HepG2 (cell line): ENCODE data around the gene FAM193A. TPM values are rescaled to one million over a fixed set of nuclear protein-coding genes. Genes with fewer than 3 reads are reported as not detected.

Source experiments
- BATF2 ChIP-seq: sonication (generic); formaldehyde crosslinking; IDR thresholded peaks from 2 replicates; pipeline ENCODE4 v1.8.0; 2022; ENCODE audit warnings: mild to moderate bottlenecking, missing genetic modification reagents, moderate library complexity
- FOSL2 ChIP-seq: sonication (generic); formaldehyde crosslinking; IDR thresholded peaks from 2 replicates; pipeline ENCODE4 v1.4.0; 2020; ENCODE audit warnings: missing genetic modification reagents
- HOXA9 ChIP-seq: sonication (generic); formaldehyde crosslinking; IDR thresholded peaks from 2 replicates; pipeline ENCODE4 v1.8.1; 2022; ENCODE audit warnings: missing genetic modification reagents, mild to moderate bottlenecking, moderate library complexity, borderline replicate concordance
- KMT2B ChIP-seq: IDR thresholded peaks from 2 replicates; pipeline ENCODE4 v1.6.1; 2016; ENCODE audit warnings: missing genetic modification reagents, missing compliant biosample characterization
- NR2C2 ChIP-seq: sonication (generic); formaldehyde crosslinking; IDR thresholded peaks from 2 replicates; pipeline ENCODE4 v1.4.0; 2020; ENCODE audit warnings: missing genetic modification reagents, mild to moderate bottlenecking, moderate library complexity, borderline replicate concordance
- RCOR2 ChIP-seq: IDR thresholded peaks from 2 replicates; pipeline ENCODE4 v1.6.1; 2016; ENCODE audit warnings: missing biosample characterization, missing genetic modification reagents
- SATB2 ChIP-seq: sonication (generic); formaldehyde crosslinking; IDR thresholded peaks from 2 replicates; pipeline ENCODE4 v1.5.0; 2020; ENCODE audit warnings: missing genetic modification reagents
- TARDBP ChIP-seq: sonication (generic); formaldehyde crosslinking; IDR thresholded peaks from 2 replicates; pipeline ENCODE4 v1.8.0; 2022; ENCODE audit warnings: mild to moderate bottlenecking, missing genetic modification reagents
- THAP9 ChIP-seq: sonication (generic); formaldehyde crosslinking; IDR thresholded peaks from 2 replicates; pipeline ENCODE4; 2020; ENCODE audit warnings: missing genetic modification reagents, mild to moderate bottlenecking, borderline replicate concordance
- TRIM24 ChIP-seq: sonication (generic); formaldehyde crosslinking; IDR thresholded peaks from 2 replicates; pipeline ENCODE4 v1.8.0; 2022; ENCODE audit warnings: mild to moderate bottlenecking, missing genetic modification reagents
- ZBTB7A ChIP-seq: sonication (generic); formaldehyde crosslinking; IDR thresholded peaks from 2 replicates; pipeline ENCODE4 v1.8.0; 2022; ENCODE audit warnings: mild to moderate bottlenecking, missing genetic modification reagents
- ZFP62 ChIP-seq: sonication (generic); formaldehyde crosslinking; IDR thresholded peaks from 2 replicates; pipeline ENCODE4 v1.4.0; 2020; ENCODE audit warnings: missing genetic modification reagents
- ZNF124 ChIP-seq: sonication (generic); formaldehyde crosslinking; IDR thresholded peaks from 2 replicates; pipeline ENCODE4 v1.4.0; 2020; ENCODE audit warnings: missing genetic modification reagents
- ZNF17 ChIP-seq: sonication (generic); formaldehyde crosslinking; IDR thresholded peaks from 2 replicates; pipeline ENCODE4 v1.5.0; 2020; ENCODE audit warnings: mild to moderate bottlenecking, missing genetic modification reagents
- ZNF570 ChIP-seq: sonication (generic); formaldehyde crosslinking; IDR thresholded peaks from 2 replicates; pipeline ENCODE4 v1.4.0; 2020; ENCODE audit warnings: mild to moderate bottlenecking, missing genetic modification reagents, borderline replicate concordance
- polyA plus RNA-seq, 8 experiments: library from polyadenylated mRNA; depleted of rRNA in 3 of 8; stranded (reverse) in 7 of 8; unstranded in 1 of 8; fragments of >200 nt; fragmentation: Illumina TruSeq in 4 of 8; extraction: Trizol in 4 of 8; gene quantifications; 2 replicates each; pipeline versions ENCODE4 v1.2.1 to v1.2.3, GENCODE V29; 2011 to 2016; ENCODE audit warnings: low read depth in 4 of 8, missing spikeins in 1 of 8, mixed read lengths in 1 of 8; ENCODE audit not compliant: insufficient read depth in 1 of 8
- total RNA-seq, 5 experiments: library from RNA; depleted of rRNA; stranded (reverse); fragments of >200 nt; fragmentation: Illumina TruSeq; extraction: Trizol; gene quantifications; 2 replicates each; pipeline ENCODE4 v1.2.3, GENCODE V29; 2016; ENCODE audit warnings: low read depth in 1 of 5
- TF ChIP-seq, protein P1 (sequence below): IDR thresholded peaks from 2 replicates; pipeline ENCODE4 v1.6.1; 2016; ENCODE audit warnings: missing compliant biosample characterization, missing genetic modification reagents, borderline replicate concordance
- TF ChIP-seq, protein P2 (sequence below): sonication (generic); formaldehyde crosslinking; IDR thresholded peaks from 2 replicates; pipeline ENCODE4 v1.9.0; 2021; ENCODE audit warnings: mild to moderate bottlenecking, missing genetic modification reagents
- TF ChIP-seq, protein P3 (sequence below): IDR thresholded peaks from 2 replicates; pipeline ENCODE4 v1.6.1; 2012; ENCODE audit warnings: inconsistent platforms

Gene FAM193A
- total and polyA plus RNA-seq, 2 of the 13 experiments (the other 11 are each of a cell fraction or from before 2014, with no cell fraction given) = 5.7 to 8.7 TPM

DNA sequence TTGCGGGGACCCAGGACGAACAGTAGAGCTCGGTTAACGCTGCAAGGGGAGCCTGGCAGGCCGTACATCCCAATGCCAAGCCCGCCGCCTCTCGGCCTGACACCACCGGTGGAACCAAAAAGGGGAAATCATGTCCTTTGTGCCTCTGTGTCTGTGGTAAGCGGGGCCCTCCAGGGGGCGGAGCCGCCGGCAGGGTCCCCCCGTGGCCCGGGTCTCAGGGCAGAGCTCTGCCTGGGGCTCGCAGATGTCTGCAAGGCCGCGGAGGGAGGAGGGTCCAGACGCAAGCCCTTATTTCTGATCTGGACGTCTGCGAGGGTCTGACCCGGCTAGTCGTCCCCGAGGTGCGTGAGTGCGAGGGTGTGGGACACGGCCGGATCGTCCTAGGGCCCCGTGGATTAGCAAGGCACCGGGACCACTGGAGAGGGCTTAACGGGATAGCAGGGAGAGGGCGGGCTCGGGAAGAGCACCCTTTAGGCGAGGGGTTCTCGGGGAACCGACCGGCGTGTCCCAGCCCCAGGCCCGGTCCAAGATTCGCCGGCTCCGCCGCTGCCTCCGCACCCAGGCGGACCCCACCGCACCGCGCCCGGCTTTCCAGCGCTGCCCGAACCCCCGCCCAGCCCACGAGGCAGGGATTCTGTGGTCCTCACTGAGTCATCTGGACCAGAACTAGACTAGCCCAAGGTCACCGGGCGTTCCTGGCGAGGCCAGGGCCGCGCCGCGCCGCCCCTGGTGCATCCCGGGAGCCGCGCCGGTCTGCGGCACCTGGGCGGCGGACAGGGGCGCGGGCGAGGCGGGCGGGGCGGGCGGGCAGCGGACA, 863 bp upstream of the FAM193A start (continued):
- TF ChIP-seq ZNF17 (CRISPR knock-in tag) (no peak), BATF2 (no peak), ZNF124 (CRISPR knock-in tag) (no peak), ZBTB7A (no peak), TARDBP (CRISPR knock-in tag) (no peak), NR2C2 (CRISPR knock-in tag) (no peak), SATB2 (CRISPR knock-in tag) (no peak), RCOR2 (CRISPR knock-in tag) (no peak), THAP9 (CRISPR knock-in tag) (no peak), HOXA9 (CRISPR knock-in tag) (no peak), KMT2B (CRISPR knock-in tag) (no peak), ZNF570 (no peak), ZFP62 (CRISPR knock-in tag) (no peak), TRIM24 (CRISPR knock-in tag) (no peak), FOSL2 (peak; percentile 78)
- TF ChIP-seq, protein P1, sequence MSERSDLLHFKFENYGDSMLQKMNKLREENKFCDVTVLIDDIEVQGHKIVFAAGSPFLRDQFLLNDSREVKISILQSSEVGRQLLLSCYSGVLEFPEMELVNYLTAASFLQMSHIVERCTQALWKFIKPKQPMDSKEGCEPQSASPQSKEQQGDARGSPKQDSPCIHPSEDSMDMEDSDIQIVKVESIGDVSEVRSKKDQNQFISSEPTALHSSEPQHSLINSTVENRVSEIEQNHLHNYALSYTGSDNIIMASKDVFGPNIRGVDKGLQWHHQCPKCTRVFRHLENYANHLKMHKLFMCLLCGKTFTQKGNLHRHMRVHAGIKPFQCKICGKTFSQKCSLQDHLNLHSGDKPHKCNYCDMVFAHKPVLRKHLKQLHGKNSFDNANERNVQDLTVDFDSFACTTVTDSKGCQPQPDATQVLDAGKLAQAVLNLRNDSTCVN = no peak
- TF ChIP-seq, protein P2, sequence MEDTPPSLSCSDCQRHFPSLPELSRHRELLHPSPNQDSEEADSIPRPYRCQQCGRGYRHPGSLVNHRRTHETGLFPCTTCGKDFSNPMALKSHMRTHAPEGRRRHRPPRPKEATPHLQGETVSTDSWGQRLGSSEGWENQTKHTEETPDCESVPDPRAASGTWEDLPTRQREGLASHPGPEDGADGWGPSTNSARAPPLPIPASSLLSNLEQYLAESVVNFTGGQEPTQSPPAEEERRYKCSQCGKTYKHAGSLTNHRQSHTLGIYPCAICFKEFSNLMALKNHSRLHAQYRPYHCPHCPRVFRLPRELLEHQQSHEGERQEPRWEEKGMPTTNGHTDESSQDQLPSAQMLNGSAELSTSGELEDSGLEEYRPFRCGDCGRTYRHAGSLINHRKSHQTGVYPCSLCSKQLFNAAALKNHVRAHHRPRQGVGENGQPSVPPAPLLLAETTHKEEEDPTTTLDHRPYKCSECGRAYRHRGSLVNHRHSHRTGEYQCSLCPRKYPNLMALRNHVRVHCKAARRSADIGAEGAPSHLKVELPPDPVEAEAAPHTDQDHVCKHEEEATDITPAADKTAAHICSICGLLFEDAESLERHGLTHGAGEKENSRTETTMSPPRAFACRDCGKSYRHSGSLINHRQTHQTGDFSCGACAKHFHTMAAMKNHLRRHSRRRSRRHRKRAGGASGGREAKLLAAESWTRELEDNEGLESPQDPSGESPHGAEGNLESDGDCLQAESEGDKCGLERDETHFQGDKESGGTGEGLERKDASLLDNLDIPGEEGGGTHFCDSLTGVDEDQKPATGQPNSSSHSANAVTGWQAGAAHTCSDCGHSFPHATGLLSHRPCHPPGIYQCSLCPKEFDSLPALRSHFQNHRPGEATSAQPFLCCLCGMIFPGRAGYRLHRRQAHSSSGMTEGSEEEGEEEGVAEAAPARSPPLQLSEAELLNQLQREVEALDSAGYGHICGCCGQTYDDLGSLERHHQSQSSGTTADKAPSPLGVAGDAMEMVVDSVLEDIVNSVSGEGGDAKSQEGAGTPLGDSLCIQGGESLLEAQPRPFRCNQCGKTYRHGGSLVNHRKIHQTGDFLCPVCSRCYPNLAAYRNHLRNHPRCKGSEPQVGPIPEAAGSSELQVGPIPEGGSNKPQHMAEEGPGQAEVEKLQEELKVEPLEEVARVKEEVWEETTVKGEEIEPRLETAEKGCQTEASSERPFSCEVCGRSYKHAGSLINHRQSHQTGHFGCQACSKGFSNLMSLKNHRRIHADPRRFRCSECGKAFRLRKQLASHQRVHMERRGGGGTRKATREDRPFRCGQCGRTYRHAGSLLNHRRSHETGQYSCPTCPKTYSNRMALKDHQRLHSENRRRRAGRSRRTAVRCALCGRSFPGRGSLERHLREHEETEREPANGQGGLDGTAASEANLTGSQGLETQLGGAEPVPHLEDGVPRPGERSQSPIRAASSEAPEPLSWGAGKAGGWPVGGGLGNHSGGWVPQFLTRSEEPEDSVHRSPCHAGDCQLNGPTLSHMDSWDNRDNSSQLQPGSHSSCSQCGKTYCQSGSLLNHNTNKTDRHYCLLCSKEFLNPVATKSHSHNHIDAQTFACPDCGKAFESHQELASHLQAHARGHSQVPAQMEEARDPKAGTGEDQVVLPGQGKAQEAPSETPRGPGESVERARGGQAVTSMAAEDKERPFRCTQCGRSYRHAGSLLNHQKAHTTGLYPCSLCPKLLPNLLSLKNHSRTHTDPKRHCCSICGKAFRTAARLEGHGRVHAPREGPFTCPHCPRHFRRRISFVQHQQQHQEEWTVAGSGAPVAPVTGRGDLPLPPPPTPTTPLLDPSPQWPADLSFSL (CRISPR knock-in tag) = no peak
- TF ChIP-seq, protein P3, sequence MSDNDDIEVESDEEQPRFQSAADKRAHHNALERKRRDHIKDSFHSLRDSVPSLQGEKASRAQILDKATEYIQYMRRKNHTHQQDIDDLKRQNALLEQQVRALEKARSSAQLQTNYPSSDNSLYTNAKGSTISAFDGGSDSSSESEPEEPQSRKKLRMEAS = peak; percentile 47; the same call in 1 of the 2 replicates
